NCI-H748 treated with DMSO at 0.1 percent for 48 hours (cell line): ENCODE results near the gene CENPV.
"Not testable (repeated sequence)": the region's sequence is repeated elsewhere in the genome, so short reads cannot be mapped to it uniquely, and the experiment has no call there.

ENCODE experiments used
- DNase-seq: peaks from one replicate; lab custom pipeline; 2025; lab: John Stamatoyannopoulos, UW

CENPV gene

DNA sequence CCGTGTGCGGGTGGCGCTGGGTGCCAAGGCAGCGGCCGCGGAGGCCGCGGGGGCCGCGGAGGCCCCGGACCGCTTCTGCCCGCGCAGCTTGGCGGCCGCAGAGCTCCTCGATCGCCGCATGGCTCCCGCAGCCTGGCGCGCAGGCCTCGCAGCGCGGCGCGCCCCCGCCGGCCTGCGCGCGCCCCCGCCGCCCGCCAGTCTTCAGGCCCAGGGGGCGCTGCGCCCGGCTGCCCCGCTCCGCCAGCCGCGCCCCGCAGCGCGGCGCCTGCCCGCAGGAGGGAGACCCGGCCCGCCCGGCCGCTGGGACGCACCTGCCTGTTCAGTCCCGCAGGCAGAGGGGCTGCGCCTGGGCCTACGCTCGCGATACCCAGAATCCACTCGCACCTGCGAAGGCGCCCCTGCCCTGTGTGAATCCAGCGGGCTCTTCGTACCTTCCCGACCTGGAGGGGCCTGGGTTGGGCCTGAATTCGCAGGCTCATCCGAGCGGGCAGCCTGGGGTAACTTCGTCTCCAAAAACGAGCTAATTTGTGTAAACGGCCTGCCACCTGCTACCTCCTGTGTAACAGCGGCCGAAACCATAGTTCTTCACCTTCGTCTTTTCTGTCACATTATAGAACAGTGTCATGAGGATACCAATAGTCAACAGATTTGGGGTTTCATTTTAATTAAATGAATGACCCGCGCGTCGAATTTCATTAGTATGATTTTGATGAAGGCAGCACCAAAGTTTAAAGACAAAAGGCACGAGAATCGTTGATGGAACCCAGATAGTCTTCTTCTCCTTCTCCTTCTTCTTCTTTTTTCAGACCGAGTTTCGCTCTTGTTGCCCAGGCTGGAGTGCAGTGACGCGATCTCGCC is at the start of gene CENPV:
Gene CENPV, minus strand, starts transcription at position 153 of the 858 bp plus-strand sequence. Its CDS starts 33 bp downstream, at position 120.
- peak; percentile 50 for DNase-seq

GRCh38 chr17:16398270-16399267 is 45.3 kb upstream of the CENPV start:
- no peak for DNase-seq

GRCh38 chr17:16396693-16397092 is 43.4 kb upstream of the CENPV start:
- DNase-seq: not testable (repeated sequence)

DNA sequence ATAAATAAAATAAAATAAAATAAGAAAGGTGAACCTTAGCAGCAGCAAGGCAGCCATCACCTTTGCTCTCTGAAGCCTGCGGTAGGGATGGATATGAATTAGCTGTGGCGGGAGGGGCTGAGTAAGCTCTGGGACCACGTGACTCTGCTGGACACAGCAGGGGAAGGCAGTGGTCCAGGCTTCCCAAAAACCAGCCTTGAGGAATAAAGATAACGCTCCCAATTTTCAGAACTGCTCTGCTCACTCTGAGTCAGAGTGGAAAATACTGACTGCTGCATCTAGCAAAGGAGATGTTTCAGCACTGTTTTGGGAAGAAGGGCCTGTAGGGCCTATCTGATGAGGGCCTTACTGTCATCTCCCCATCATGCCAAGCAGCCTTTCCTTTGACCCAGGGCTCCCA is 42.6 kb upstream of the CENPV start:
- not testable (repeated sequence) for DNase-seq

DNA sequence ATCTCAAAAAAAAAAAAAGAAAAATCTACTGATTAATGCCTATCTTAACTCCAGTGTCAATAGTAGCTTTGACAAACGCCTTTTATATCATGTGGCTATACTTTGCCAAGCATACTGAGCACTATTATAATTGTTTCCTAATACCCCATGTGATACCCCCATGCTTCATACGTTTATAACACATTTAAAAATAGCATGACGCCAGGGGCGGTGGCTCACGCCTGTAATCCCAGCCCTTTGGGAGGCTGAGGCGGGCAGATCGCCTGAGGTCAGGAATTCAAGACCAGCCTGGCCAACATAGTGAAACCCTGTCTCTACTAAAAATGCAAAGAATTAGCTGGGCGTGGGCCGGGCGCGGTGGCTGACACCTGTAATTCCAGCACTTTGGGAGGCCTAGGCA is 39.2 kb upstream of the CENPV start:
- DNase-seq: not testable (repeated sequence)

- no peak for DNase-seq
These were observed 38.2 kb upstream of the CENPV start for GRCh38 chr17:16391451-16391850.

DNA sequence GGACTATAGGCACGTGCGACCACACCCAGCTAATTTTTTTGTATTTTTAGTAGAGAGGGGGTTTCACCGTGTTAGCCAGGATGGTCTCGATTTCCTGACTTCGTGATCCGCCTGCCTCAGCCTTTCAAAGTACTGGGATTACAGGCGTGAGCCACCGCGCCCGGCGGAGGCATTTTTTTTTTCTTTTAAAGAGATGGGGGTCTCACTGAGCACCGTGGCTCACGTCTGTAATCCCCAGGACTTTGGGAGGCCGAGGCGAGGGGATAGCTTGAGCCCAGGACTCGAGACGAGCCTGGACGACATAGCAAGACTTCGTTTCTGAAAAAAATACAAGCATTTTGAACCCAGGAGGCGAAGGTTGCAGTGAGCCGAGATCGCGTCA is 32.8 kb upstream of the CENPV start:
- DNase-seq: not testable (repeated sequence)

- no peak for DNase-seq
These were observed 31.3 kb upstream of the CENPV start for GRCh38 chr17:16384557-16384956.

DNA sequence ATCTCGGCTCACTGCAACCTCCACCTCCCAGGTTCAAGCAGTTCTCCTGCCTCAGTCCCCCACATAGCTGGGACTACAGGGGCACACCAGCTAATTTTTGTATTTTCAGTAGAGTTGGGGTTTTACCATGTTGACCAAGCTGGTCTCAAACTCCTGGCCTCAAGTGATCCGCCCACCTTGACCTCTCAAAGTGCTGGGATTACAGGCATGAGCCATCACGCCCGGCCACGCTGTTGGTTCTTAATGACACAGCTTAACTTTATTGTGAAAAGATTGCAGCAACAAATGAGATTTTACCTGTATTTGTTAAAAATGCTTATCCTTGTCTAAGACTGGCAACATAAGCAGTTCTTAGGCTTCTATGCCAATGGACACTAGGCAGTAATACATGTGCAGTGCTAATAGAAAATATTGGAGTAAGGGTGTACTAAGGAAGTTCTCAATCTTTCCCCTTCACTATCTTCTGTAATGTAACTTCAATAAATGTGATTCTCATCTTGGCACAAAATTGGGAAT is 30.6 kb upstream of the CENPV start:
- no peak for DNase-seq

DNA sequence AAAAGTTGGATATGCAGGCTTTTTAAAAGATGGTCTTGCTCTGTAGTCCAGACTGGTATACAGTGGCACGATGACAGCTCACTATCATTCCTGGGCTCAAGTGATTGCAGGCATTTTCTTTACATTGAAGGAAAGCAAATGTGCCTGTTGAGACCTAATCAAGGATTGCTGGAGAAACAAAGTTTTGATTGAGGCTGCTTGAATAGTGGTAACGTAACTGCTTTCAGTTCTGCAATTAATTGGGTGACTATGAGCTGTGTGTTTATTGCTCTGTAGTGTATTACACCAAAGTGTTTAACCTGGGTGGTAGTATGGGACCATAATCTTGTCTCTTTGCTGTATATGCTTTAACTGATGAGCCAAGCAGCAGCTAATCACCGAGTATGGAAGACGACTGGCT is 29.9 kb upstream of the CENPV start:
- DNase-seq: no peak

GRCh38 chr17:16381496-16381820 is 28.2 kb upstream of the CENPV start:
- peak; percentile 55 for DNase-seq

DNA sequence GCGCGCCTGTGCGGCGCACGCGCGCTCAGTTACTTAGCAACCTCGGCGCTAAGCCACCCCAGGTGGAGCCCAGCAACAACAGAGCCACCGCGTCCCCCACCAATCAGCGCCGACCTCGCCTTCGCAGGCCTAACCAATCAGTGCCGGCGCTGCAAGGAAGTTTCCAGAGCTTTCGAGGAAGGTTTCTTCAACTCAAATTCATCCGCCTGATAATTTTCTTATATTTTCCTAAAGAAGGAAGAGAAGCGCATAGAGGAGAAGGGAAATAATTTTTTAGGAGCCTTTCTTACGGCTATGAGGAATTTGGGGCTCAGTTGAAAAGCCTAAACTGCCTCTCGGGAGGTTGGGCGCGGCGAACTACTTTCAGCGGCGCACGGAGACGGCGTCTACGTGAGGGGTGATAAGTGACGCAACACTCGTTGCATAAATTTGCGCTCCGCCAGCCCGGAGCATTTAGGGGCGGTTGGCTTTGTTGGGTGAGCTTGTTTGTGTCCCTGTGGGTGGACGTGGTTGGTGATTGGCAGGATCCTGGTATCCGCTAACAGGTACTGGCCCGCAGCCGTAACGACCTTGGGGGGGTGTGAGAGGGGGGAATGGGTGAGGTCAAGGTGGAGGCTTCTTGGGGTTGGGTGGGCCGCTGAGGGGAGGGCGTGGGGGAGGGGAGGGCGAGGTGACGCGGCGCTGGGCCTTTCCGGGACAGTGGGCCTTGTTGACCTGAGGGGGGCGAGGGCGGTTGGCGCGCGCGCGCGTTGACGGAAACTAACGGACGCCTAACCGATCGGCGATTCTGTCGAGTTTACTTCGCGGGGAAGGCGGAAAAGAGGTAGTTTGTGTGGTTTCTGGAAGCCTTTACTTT is 27.6 kb upstream of the CENPV start, which contains the start of gene UBB:
Gene UBB, plus strand, starts transcription at position 452 of the 856 bp plus-strand sequence. CDS start 817 bp downstream, outside the sequence.
- DNase-seq: peak; percentile 96

DNA sequence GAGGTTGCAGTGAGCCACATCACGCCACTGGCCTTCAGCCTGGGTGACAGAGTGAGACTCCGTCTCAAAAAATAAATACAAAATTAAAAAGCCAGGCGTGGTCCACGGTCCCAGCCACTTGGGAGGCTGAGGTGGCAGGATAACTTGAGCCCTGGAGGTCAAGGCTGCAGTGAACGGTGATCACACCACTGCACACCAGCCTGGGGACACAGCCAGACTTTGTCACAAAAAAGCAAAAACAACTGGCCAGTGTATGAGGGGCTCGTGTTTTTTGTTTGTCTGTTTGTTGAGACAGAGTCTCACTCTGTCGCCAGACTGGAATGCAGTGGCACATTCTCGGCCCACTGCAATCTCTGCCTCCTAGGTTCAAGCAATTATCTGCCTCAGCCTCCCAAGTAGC is 26.4 kb upstream of the CENPV start:
- no peak for DNase-seq

DNA sequence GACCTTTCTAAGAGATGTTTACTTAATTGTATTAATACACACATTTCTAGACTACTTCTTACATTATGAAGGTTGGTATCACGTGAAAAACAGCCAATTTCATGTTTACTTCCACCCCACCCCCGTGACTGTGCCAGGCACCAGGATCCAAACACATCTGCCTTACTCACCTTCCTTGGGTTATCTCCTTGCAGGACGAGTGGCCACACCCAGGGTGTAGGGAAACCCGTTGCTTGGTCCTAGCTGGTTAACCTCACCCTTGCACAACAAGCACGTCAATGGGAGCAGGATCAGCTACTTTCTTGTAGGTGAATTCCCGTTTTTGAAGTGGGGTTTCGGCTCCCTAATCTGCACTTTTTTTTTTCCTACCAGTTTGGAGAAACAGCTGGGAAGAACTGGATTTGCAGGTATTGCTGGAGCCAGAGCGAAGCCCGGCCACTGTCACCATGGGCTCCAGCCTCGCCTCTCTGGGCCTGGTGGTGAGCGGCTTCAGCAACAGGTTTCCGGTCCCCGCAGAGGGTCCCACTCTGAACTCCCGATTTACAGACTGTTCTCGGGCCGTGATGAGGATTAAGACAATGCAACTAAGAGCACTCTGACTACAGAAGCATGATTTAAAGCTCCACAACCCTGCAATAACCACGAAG is 25.5 kb upstream of the CENPV start:
- no peak for DNase-seq

- no peak for DNase-seq
These were observed 24.7 kb upstream of the CENPV start for GRCh38 chr17:16377941-16378341.

GRCh38 chr17:16374146-16374938 is 21.1 kb upstream of the CENPV start:
- DNase-seq: no peak

GRCh38 chr17:16371742-16372141 is 18.5 kb upstream of the CENPV start:
- DNase-seq: no peak

DNA sequence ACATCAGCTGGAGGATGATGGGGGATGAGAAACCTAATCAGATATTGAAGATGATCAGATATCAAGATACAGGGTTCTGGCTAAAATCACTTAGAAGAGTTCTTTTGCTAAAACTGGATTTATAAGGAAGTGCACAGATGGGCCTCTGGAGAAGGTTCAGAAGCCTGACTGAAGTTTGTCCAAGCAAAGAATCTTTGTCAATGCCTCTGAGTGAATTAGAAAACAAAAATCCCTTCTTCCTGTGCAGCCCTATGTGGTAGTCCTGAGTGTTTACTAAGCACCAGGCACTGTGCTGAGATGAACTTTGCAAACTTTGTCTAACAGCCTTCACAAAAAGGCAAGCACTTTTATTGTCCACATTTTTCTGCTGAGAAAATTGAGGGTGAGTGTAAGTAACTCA is 11.4 kb upstream of the CENPV start:
- no peak for DNase-seq

DNA sequence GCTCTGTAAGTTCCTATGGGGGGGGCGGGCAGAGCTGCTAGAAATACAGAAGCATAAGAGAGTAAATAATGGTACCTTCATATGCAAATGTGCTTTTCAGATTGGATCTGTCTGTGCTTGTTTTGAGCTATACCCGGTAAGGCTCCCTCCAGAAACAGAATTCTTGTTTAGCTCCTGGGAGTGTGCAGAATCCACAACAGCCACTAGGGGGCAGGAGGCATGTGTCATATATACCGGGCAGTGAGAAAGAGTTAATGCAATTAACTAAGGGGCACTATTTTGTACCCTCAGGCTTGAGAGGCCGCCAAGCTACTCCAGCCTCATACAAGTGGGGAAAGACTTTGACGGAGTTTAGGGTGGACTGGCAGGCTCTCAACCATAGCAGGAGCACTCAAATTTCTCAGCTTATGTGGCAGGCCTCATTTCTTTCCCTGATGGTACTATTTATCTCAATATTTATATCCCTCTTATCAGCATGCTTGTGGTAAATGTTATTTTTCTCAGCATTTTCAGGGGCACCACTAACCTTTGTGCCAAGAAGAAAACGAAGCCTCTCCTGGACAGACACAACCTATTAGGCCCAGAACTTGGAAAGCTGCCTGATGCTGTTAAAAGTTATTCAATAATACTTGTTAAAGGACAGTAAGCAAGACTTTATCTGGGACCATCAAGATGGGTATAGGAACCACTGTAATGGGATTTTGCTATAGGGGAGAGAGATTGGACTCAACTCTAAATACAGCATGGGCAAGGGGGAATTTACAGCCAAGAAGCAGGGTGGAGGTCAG is 10.7 kb upstream of the CENPV start:
- peak; percentile 84 for DNase-seq
